Measurements from ENCODE around the gene HAUS7. TPM values are rescaled to one million over a fixed set of nuclear protein-coding genes. Genes with fewer than 3 reads are reported as not detected.
A peak's percentile ranks its signal among the peaks of the same experiment; 100 is the strongest.

HAUS7 gene
- total RNA-seq, 1 donor = 10.8 TPM

DNA sequence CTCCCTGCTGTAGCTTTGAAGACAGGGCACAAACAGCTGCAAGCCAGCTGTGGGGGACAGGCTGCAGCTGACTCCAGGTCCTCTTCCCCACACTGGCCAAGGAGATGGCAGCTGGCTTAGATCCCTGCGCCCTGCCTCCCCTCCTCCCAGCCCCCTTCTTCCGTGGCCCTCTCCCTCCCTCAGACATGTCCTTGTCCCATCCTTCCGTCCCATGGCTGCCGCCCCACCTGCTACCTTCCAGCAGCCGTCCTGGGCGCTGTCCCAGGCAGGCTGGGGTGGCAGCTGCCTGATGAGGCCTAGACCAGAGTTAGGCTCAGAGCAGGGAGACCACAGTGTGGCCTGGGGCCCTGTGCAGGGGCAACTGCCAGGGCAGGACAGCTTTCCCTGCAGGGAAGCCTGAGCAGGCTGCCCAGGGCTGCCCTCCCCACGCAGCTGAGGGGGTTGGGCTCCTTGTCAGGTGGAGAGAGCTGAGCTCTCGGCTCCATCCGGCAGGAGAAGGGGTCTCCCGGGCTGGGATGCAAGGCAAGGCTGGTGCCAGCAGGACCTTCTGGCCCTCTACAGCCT lies 21.1 kb upstream of the HAUS7 start:
- TF ChIP-seq, protein P1, sequence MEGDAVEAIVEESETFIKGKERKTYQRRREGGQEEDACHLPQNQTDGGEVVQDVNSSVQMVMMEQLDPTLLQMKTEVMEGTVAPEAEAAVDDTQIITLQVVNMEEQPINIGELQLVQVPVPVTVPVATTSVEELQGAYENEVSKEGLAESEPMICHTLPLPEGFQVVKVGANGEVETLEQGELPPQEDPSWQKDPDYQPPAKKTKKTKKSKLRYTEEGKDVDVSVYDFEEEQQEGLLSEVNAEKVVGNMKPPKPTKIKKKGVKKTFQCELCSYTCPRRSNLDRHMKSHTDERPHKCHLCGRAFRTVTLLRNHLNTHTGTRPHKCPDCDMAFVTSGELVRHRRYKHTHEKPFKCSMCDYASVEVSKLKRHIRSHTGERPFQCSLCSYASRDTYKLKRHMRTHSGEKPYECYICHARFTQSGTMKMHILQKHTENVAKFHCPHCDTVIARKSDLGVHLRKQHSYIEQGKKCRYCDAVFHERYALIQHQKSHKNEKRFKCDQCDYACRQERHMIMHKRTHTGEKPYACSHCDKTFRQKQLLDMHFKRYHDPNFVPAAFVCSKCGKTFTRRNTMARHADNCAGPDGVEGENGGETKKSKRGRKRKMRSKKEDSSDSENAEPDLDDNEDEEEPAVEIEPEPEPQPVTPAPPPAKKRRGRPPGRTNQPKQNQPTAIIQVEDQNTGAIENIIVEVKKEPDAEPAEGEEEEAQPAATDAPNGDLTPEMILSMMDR (IDR thresholded peaks at IDR 0.05; ENCODE audit: insufficient read depth, low read depth, low read length) = no peak
- no peak for DNase-seq (ENCODE audit: low read depth)
- no peak overlapping the region for H3K4me3 ChIP-seq (ENCODE audit: low read depth, low read length)

DNA sequence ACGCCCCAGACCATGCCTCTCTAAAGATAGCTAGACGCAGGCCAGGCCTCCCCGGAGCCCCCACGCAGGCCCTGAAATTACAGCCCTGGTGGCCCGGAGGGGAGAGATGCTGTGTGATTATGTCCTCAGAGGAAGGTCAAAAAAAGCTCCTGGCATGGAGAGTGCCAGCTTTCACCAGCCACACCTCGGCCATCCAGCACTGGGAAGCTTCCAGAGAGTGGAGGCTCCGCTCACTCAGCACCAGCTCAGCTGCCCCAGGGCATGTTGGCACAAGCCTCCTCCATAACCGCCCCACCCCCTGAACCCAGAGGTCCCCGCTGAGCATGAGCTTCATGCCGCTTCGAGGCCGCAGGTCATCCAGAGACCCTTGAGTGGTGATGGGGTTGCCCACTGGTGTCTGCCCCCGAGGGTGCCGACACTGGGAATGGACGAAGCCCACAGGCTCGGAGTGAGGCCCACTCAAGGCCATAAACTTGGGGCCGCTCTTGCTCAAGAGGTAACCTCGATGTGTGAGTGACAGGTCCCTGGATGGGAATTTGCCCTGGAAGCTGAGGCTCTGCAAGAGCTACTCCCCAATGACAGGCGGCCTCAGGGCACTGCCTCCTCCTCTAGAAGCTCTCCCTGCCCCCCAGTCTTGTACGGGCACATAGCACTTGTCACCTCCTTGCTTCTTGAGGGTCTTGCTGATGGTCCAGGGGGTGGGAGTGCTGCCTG lies 20.0 kb upstream of the HAUS7 start:
- TF ChIP-seq, protein P1 (IDR thresholded peaks at IDR 0.05; ENCODE audit: insufficient read depth, low read depth, low read length) = no peak
- no peak overlapping the region for H3K4me3 ChIP-seq (ENCODE audit: low read depth, low read length)
- no peak for DNase-seq (ENCODE audit: low read depth)

- no peak overlapping the region for H3K4me3 ChIP-seq (ENCODE audit: low read depth, low read length)
- TF ChIP-seq, protein P1 (IDR thresholded peaks at IDR 0.05; ENCODE audit: insufficient read depth, low read depth, low read length) = no peak
- DNase-seq (ENCODE audit: low read depth) = peak; percentile 52
Measured at GRCh38 chrX:153488231-153488914, 18.0 kb upstream of the HAUS7 start.

DNA sequence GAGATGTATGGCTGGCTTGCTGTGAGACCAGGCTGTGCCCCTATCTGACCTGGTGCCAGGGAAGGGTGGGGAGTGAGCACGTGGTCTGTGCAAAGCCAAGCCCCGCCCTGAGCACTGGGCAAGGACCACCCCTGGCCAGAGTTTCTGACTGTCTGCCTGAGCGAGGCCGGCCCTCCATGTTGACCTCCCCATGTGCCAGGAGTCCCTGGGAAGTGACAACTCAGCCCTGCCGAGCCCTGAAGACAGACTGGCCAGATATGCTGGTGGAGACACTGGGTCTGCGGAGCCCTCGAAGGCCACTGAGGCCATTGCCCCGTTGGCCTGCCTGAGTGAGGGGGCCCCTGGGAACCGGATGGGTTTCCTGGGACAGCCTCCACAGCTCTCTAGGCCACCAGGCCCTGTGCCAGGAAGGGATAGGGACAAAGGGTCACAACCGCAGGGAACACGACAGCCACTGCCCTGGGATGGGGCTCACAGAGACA lies 17.3 kb upstream of the HAUS7 start:
- no peak overlapping the region for H3K4me3 ChIP-seq (ENCODE audit: low read depth, low read length)
- TF ChIP-seq, protein P1 (IDR thresholded peaks at IDR 0.05; ENCODE audit: insufficient read depth, low read depth, low read length) = no peak
- DNase-seq (ENCODE audit: low read depth) = no peak

- no peak overlapping the region for H3K4me3 ChIP-seq (ENCODE audit: low read depth, low read length)
- no peak for DNase-seq (ENCODE audit: low read depth)
Measured at GRCh38 chrX:153486171-153486570, 15.8 kb upstream of the HAUS7 start.

GRCh38 chrX:153485396-153486080 lies 15.2 kb upstream of the HAUS7 start:
- no peak overlapping the region for H3K4me3 ChIP-seq (ENCODE audit: low read depth, low read length)
- TF ChIP-seq, protein P1 (IDR thresholded peaks at IDR 0.05; ENCODE audit: insufficient read depth, low read depth, low read length) = no peak
- no peak for DNase-seq (ENCODE audit: low read depth)

More at GRCh38 chrX:153486171-153486570, 15.8 kb upstream of the HAUS7 start:
- TF ChIP-seq, protein P1 (IDR thresholded peaks at IDR 0.05; ENCODE audit: insufficient read depth, low read depth, low read length) = no peak
